Fibroblast of skin of right quadriceps (primary cell): ENCODE data around the gene NFKBIA.
A peak's percentile ranks its signal among the peaks of the same experiment; 100 is the strongest.
"Not testable (repeated sequence)": the region's sequence is repeated elsewhere in the genome, so short reads cannot be mapped to it uniquely, and the experiment has no call there.

Experiments used
- DNase-seq: peaks from one replicate; pipeline ENCODE4 v3.0.0-alpha.2; 2013

The NFKBIA gene

GRCh38 chr14:35390577-35391387 lies 13.8 kb downstream of the NFKBIA start:
- peak; percentile 39 for DNase-seq

GRCh38 chr14:35389315-35389667 lies 15.3 kb downstream of the NFKBIA start:
- DNase-seq, result no peak

- no peak for DNase-seq
Measured at GRCh38 chr14:35388656-35389314, 15.8 kb downstream of the NFKBIA start.

GRCh38 chr14:35387713-35388579 lies 16.6 kb downstream of the NFKBIA start:
- no peak for DNase-seq

GRCh38 chr14:35387219-35387618 lies 17.3 kb downstream of the NFKBIA start:
- DNase-seq, result no peak

GRCh38 chr14:35386673-35387125 lies 17.9 kb downstream of the NFKBIA start:
- no peak for DNase-seq

GRCh38 chr14:35385042-35385839 lies 19.3 kb downstream of the NFKBIA start:
- peak; percentile 93 for DNase-seq

GRCh38 chr14:35384455-35385041 lies 20.0 kb downstream of the NFKBIA start:
- peak; percentile 83 for DNase-seq

- no peak for DNase-seq
Measured at GRCh38 chr14:35383569-35384454, 20.7 kb downstream of the NFKBIA start.

GRCh38 chr14:35380794-35381193 lies 23.8 kb downstream of the NFKBIA start:
- no peak for DNase-seq

GRCh38 chr14:35379234-35379933 lies 25.2 kb downstream of the NFKBIA start:
- not testable (repeated sequence) for DNase-seq

GRCh38 chr14:35378425-35379233 lies 25.9 kb downstream of the NFKBIA start:
- DNase-seq, result no peak

GRCh38 chr14:35375558-35376025 lies 29.0 kb downstream of the NFKBIA start:
- peak; percentile 35 for DNase-seq

- peak; percentile 97 for DNase-seq
Measured at GRCh38 chr14:35374263-35374712, 30.3 kb downstream of the NFKBIA start.

- not testable (repeated sequence) for DNase-seq
Measured at GRCh38 chr14:35373208-35373607, 31.3 kb downstream of the NFKBIA start.

GRCh38 chr14:35370969-35371368 lies 33.6 kb downstream of the NFKBIA start:
- DNase-seq, result no peak

- no peak for DNase-seq
Measured at GRCh38 chr14:35369701-35370191, 34.8 kb downstream of the NFKBIA start.

- no peak for DNase-seq
Measured at GRCh38 chr14:35368583-35369392, 35.8 kb downstream of the NFKBIA start.
